Activated CD8-positive, alpha-beta T cell treated with anti-CD3 and anti-CD28 coated beads for 36 hours (primary cell): ENCODE data around the gene CLCA2. TPM values are rescaled to one million over a fixed set of nuclear protein-coding genes. Genes with fewer than 3 reads are reported as not detected.

Experiments used
- ATAC-seq: fragments of 200-7000 bp; cut with Tn5 transposase; one replicate; pipeline ENCODE4 v1.10.0; 2021; ENCODE audit warnings: mild to moderate bottlenecking, moderate library complexity
- CTCF ChIA-PET: fragments of 350-600 bp; sonication (Branson Sonifier 250); formaldehyde crosslinking; loops from one replicate; lab custom pipeline; 2021; ENCODE audit warnings: antibody characterized with exemption; lab: Charles Lee
- POLR2A ChIA-PET: fragments of 350-600 bp; sonication (Branson Sonifier 250); formaldehyde crosslinking; loops from one replicate; lab custom pipeline; 2021; ENCODE audit warnings: antibody characterized with exemption; lab: Charles Lee
- DNase-seq: peaks from one replicate; pipeline ENCODE4 v3.0.0-alpha.2; 2020
- H3K27ac Mint-ChIP-seq: one replicate; pipeline ENCODE4 v1.8.0; 2021; ENCODE audit warnings: mild to moderate bottlenecking, mixed read lengths
- H3K27me3 Mint-ChIP-seq: one replicate; pipeline ENCODE4 v1.8.0; 2021; ENCODE audit warnings: mixed read lengths
- H3K36me3 Mint-ChIP-seq: one replicate; pipeline ENCODE4 v1.8.0; 2021; ENCODE audit warnings: low read depth, mixed read lengths
- H3K4me1 Mint-ChIP-seq: one replicate; pipeline ENCODE4 v1.8.0; 2021; ENCODE audit warnings: low read depth, mixed read lengths
- H3K4me3 Mint-ChIP-seq: one replicate; pipeline ENCODE4 v1.8.0; 2021; ENCODE audit warnings: mild to moderate bottlenecking, moderate library complexity, mixed read lengths
- H3K9me3 Mint-ChIP-seq: one replicate; pipeline ENCODE4 v1.8.0; 2021; ENCODE audit warnings: mixed read lengths
- intact Hi-C: fragments of 100-400 bp; cut with micrococcal nuclease; formaldehyde crosslinking; loops from one replicate; pipeline ENCODE4 v1.10.0; 2022
- total RNA-seq, 2 experiments: library from RNA; stranded (reverse); gene quantifications; one replicate each; pipeline ENCODE4 v1.2.3, GENCODE V29; 2021
- TF ChIP-seq, protein P1 (sequence below): fragments of 200-600 bp; IDR thresholded peaks from one replicate; pipeline ENCODE4 v1.8.0; 2022; ENCODE audit warnings: antibody characterized with exemption, mild to moderate bottlenecking

The CLCA2 gene
- total RNA-seq, 2 experiments from 2014 or later = not detected

DNA sequence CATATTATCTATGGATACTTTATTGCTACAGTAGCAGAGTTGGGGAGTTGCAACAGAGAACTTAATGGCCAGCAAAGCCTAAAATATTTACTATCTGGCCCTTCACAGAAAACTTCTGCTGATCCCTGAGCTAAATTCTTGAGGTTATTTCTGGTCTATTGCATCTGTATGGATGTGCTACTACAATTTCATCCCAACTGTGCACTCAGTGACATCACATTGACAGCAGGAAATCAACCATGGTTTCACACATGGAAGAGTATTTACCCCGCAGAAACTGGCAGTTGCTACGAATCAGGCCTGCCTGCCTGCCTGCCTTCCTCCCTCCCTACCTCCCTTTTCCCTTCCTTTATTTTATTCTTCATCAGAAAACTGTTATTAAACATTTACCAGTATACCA is 12.1 kb downstream of the CLCA2 start:
- H3K9me3 Mint-ChIP-seq = no peaks in the 10 kb centered on the region
- peaks cover 11% of the 10 kb centered on the region for H3K27me3 Mint-ChIP-seq
- no peaks in the 10 kb centered on the region for H3K36me3 Mint-ChIP-seq
- no peak for ATAC-seq
- POLR2A ChIA-PET = no interaction called here
- no peak overlapping the region for H3K27ac Mint-ChIP-seq
- CTCF ChIA-PET = interaction anchor here (0.9 to 2.1 kb wide), 2 partner anchors 12 to 64 kb away, joined by 3 to 12 read pairs; partner anchors contain the start of gene CLCA2
- H3K4me1 Mint-ChIP-seq = no peaks in the 10 kb centered on the region
- DNase-seq = no peak
- TF ChIP-seq, protein P1, sequence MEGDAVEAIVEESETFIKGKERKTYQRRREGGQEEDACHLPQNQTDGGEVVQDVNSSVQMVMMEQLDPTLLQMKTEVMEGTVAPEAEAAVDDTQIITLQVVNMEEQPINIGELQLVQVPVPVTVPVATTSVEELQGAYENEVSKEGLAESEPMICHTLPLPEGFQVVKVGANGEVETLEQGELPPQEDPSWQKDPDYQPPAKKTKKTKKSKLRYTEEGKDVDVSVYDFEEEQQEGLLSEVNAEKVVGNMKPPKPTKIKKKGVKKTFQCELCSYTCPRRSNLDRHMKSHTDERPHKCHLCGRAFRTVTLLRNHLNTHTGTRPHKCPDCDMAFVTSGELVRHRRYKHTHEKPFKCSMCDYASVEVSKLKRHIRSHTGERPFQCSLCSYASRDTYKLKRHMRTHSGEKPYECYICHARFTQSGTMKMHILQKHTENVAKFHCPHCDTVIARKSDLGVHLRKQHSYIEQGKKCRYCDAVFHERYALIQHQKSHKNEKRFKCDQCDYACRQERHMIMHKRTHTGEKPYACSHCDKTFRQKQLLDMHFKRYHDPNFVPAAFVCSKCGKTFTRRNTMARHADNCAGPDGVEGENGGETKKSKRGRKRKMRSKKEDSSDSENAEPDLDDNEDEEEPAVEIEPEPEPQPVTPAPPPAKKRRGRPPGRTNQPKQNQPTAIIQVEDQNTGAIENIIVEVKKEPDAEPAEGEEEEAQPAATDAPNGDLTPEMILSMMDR = no peak
- H3K4me3 Mint-ChIP-seq = no peak overlapping the region
- intact Hi-C loops = no loop called here

DNA sequence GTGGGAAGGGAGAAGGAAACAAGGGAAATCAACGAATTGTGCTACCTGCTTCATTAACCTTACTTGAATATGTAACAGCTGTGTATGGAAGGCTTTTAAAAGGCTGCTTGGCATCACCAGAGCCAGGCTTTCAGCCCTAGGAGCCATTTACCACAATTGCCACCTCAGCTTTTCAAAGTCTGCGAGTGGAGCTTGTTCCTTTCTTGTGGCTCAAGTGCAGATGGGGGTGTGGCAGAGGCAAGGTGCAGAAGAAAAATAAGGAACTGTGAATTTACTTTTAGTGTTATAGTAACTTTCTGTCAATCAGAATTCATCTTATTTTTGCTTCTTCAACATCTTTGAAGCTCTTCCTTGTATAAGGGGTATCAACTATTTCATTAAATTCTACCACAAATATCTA is 17.6 kb downstream of the CLCA2 start:
- DNase-seq = peak; percentile 13
- Mint-ChIP-seq H3K4me3 (no peak overlapping the region), H3K4me1 (peaks cover 7% of the 10 kb centered on the region), H3K27ac (no peak overlapping the region), H3K9me3 (no peaks in the 10 kb centered on the region), H3K27me3 (peaks cover 8% of the 10 kb centered on the region), H3K36me3 (no peaks in the 10 kb centered on the region)
- TF ChIP-seq, protein P1 = no peak
- no peak for ATAC-seq
- CTCF ChIA-PET = interaction anchor here (1.0 to 2.0 kb wide), 4 partner anchors 18 to 57 kb away, joined by 3 to 11 read pairs (median 3); no protein-coding TSS in a partner anchor
- POLR2A ChIA-PET = no interaction called here
- intact Hi-C loops = no loop called here

DNA sequence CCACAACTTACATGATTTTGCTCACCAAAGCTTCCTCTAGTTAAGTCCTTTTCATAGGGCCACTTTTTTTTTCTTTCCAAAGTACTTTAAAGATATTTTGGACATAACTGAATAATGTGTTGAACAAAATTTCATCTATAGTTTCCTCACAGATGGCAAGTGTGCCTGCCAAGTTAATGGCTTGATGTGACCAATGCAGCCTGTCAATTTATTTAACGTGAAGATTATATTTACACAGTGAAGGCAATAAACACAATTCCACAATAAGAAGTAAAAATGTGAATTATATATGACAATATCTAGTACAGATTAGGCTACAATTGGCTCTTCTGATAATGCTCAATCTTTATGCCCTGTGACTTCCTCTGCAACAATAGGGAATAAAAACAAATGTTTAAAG is 18.0 kb downstream of the CLCA2 start:
- CTCF ChIA-PET = interaction anchor here (1.1 to 2.0 kb wide), 3 partner anchors 18 to 41 kb away, joined by 3 to 11 read pairs (median 3); no protein-coding TSS in a partner anchor

DNA sequence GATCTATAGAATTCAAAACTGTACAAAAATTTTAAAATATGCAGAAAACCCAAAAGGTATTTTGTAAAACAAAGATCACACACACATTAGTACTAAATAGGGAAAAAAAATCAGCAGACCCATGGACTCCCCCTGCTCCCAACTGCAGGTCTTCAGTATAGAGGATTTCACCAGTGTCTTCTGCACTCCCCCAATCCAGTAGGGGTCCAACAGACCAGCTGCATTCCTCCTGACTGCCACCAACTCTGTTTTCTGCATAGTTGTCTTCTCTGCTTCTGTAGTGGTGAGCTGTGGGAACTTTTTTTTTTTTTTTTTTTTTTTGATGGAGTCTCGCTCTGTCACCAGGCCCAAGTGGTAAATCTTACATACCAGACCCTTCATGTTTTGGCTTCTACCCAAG is 21.9 kb downstream of the CLCA2 start:
- intact Hi-C loops = no loop called here

More for the DNA sequence above, 18.0 kb downstream of the CLCA2 start:
- TF ChIP-seq, protein P1 = no peak
- no peak overlapping the region for H3K27ac Mint-ChIP-seq
- intact Hi-C loops = no loop called here
- H3K9me3 Mint-ChIP-seq = no peaks in the 10 kb centered on the region
- peaks cover 7% of the 10 kb centered on the region for H3K4me1 Mint-ChIP-seq
- peaks cover 8% of the 10 kb centered on the region for H3K27me3 Mint-ChIP-seq
- ATAC-seq (no peak), DNase-seq (no peak)
- no peaks in the 10 kb centered on the region for H3K36me3 Mint-ChIP-seq
- POLR2A ChIA-PET = no interaction called here
- H3K4me3 Mint-ChIP-seq = no peak overlapping the region

DNA sequence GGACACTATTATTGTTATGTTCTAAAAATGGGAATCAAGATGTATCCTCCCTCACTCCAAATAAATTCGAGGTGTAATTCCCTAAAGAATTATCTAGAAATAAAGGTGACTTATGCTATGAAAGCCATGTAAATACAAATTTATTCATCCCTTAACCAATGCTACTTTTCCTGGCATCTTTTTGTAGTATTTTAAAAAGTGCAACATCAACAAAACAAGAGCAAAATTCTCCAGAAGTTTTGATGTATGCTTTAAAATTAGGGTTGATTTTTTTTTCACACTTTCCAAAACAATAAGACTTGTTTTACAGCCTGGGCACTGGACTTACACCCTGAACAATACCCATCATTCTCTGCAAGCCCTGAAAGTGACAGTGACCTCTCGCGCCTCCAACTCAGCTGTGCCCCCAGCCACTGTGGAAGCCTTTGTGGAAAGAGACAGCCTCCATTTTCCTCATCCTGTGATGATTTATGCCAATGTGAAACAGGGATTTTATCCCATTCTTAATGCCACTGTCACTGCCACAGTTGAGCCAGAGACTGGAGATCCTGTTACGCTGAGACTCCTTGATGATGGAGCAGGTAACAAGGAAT is 23.3 kb downstream of the CLCA2 start:
- TF ChIP-seq, protein P1 = no peak
- no peak overlapping the region for H3K27ac Mint-ChIP-seq
- H3K4me1 Mint-ChIP-seq = no peaks in the 10 kb centered on the region
- no peak for DNase-seq
- H3K36me3 Mint-ChIP-seq = no peaks in the 10 kb centered on the region
- no peak for ATAC-seq
- CTCF ChIA-PET = interaction anchor here (1.4 kb wide), 1 partner anchor 26 kb away, joined by 5 read pairs; no protein-coding TSS in a partner anchor
- intact Hi-C loops = no loop called here
- H3K4me3 Mint-ChIP-seq = no peak overlapping the region
- no peaks in the 10 kb centered on the region for H3K27me3 Mint-ChIP-seq
- POLR2A ChIA-PET = no interaction called here
- H3K9me3 Mint-ChIP-seq = no peaks in the 10 kb centered on the region

More for the DNA sequence above, 21.9 kb downstream of the CLCA2 start:
- POLR2A ChIA-PET = no interaction called here
- no peaks in the 10 kb centered on the region for H3K36me3 Mint-ChIP-seq
- DNase-seq (no peak), ATAC-seq (no peak)
- H3K9me3 Mint-ChIP-seq = no peaks in the 10 kb centered on the region
- H3K4me3 Mint-ChIP-seq = no peak overlapping the region
- peaks cover 7% of the 10 kb centered on the region for H3K4me1 Mint-ChIP-seq
- CTCF ChIA-PET = interaction anchor here (0.9 to 1.0 kb wide), 2 partner anchors 8 to 10 kb away, joined by 3 to 4 read pairs; no protein-coding TSS in a partner anchor
- TF ChIP-seq, protein P1 = no peak
- H3K27ac Mint-ChIP-seq = no peak overlapping the region
- no peaks in the 10 kb centered on the region for H3K27me3 Mint-ChIP-seq
